ENCODE results near the gene CYP19A1.
A peak's percentile ranks its signal among the peaks of the same experiment; 100 is the strongest.

Gene CYP19A1

DNA sequence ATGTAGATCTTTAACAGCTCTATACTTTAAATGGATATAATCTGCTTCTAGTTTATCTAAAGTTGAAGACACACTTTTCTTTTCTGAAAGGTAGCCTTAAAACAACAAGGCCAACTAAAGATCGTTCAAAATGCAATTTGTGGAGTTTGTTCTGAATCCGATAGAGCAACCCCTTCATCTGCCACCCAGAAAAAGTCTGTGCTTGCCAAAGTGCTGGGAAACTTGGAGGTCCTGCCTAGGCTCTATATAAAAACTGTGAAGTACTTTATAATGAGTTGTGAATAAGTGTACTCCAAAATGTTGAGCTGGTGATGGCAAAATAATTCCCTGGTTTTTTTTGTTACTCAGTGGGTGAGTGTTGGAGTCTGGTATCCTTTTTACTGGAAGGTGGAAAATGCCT lies 15.6 kb upstream of the CYP19A1 start:
- in situ Hi-C loops (cut with MboI; ENCODE audit: low sequenced_read_pairs, unreplicated experiment): no loop called here
- no peak for DNase-seq (ENCODE audit: low spot score)
- TF ChIP-seq, protein P1, sequence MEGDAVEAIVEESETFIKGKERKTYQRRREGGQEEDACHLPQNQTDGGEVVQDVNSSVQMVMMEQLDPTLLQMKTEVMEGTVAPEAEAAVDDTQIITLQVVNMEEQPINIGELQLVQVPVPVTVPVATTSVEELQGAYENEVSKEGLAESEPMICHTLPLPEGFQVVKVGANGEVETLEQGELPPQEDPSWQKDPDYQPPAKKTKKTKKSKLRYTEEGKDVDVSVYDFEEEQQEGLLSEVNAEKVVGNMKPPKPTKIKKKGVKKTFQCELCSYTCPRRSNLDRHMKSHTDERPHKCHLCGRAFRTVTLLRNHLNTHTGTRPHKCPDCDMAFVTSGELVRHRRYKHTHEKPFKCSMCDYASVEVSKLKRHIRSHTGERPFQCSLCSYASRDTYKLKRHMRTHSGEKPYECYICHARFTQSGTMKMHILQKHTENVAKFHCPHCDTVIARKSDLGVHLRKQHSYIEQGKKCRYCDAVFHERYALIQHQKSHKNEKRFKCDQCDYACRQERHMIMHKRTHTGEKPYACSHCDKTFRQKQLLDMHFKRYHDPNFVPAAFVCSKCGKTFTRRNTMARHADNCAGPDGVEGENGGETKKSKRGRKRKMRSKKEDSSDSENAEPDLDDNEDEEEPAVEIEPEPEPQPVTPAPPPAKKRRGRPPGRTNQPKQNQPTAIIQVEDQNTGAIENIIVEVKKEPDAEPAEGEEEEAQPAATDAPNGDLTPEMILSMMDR (IDR thresholded peaks at IDR 0.05; ENCODE audit: borderline replicate concordance, control extremely low read depth, extremely low read depth, insufficient read depth, missing control alignments): no peak

DNA sequence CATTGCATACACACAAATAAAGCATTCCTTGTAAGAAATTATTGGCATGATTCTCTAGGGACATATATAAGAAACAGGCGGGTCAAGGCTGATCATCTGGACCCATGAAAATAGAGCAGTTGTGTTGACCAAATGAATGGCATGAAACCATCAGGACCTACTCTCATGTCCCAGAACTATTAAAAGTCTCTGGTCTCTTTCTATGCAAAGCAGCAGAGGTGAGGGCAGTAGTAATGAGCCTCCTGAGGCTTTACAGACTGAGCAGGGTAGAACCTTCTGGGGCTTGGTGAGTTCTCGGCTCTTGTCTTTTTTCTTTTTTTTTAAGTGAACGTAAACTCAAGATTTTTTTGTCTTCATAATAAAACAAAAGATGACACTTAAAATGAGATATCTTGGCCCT lies 12.3 kb upstream of the CYP19A1 start:
- TF ChIP-seq, protein P1 (IDR thresholded peaks at IDR 0.05; ENCODE audit: borderline replicate concordance, control extremely low read depth, extremely low read depth, insufficient read depth, missing control alignments): no peak
- in situ Hi-C loops (cut with MboI; ENCODE audit: low sequenced_read_pairs, unreplicated experiment): no loop called here

DNA sequence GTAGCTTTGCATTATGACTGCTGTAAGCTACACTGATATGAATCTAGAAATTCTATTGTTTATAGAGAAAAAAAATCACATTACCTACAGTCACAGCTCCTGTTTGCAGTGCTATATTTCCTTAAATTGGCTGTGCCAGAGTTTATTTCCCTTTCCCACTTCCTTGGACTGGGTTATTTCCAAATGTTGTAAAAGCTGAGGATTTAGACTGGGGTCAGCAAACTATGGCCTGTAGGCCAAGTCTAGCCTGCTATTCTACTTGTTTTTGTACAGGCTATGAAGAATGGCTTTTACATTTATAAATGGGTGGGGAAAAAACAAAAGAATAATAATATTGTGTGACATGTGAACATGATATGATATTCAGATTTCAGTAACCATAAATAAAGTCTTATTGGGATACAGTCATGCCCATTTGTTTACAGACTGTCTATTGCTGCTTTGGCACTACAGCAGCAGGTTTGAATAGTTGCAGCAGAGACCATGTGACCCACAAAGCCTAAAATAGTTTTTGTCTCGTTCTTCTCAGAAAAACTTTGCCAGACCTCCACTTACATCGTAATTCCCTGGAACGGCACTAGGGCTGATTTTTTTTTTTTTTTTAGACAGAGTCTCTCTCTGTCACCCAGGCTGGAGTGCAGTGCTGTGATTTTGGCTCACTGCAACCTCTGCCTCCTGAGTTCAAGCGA lies 10.9 kb upstream of the CYP19A1 start:
- in situ Hi-C loops (cut with MboI; ENCODE audit: low sequenced_read_pairs, unreplicated experiment): no loop called here
- no peak for DNase-seq (ENCODE audit: low spot score)
- TF ChIP-seq, protein P1 (IDR thresholded peaks at IDR 0.05; ENCODE audit: borderline replicate concordance, control extremely low read depth, extremely low read depth, insufficient read depth, missing control alignments): no peak

More for the DNA sequence above, 12.3 kb upstream of the CYP19A1 start:
- DNase-seq (ENCODE audit: low spot score): no peak

DNA sequence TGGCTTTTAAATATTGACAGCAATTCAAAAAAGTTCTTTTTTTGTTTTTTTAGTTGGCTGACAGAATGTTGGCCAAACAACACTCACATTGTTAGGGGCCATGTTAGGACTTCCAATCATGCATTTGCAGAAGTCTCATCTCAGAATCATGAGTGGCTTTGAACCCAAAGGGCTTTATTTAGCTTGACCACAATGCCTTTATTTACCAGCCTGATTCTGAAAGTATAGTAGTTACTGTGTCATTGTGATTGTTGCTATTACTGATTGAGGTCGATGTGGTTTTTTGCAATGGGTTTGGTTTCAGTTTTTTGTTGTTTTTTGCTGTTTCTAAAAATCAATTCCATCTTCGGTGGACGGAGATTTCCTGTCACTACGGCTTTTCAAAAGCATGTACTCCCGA lies 10.3 kb upstream of the CYP19A1 start:
- DNase-seq (ENCODE audit: low spot score): peak; percentile 64
- in situ Hi-C loops (cut with MboI; ENCODE audit: low sequenced_read_pairs, unreplicated experiment): no loop called here
- TF ChIP-seq, protein P1 (IDR thresholded peaks at IDR 0.05; ENCODE audit: borderline replicate concordance, control extremely low read depth, extremely low read depth, insufficient read depth, missing control alignments): no peak

DNA sequence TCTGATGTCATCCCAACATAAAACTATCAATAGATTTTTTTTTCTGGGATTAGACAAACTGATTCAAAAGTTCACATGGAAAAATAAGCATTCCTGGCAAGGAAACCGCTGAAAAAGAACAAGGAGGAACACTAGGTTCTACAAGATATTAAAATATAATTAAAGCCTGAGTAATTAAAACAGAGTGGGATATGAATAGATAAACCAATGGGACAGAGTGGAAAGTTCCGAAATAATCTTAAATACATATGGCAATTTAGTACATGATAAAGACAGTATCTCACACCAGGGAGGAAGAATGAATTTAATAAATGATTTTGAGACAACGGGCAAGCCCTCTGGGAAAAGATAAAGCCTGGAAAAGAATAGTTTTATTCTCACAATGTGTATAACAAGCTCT lies 7.7 kb upstream of the CYP19A1 start:
- TF ChIP-seq, protein P1 (IDR thresholded peaks at IDR 0.05; ENCODE audit: borderline replicate concordance, control extremely low read depth, extremely low read depth, insufficient read depth, missing control alignments): no peak
- in situ Hi-C loops (cut with MboI; ENCODE audit: low sequenced_read_pairs, unreplicated experiment): no loop called here
- no peak for DNase-seq (ENCODE audit: low spot score)

DNA sequence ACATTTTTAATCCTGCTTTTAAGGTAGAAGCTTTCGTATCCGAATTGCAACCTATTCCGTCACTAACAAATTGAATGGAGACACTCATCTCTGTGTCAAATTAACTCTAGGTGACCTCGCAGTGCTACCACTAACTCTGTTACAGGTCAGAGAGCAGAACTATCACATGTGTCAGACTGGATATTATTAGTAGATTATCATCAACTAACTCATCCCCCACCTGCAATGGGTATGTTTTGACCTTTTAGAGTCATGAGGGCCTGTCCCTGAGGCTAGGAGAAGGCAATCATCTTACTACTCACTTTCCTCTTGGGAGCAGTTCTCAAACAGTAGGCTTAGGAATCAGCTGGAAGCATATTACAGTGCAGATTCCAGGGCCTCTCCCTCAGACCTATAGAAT lies 5.1 kb upstream of the CYP19A1 start:
- no peak for DNase-seq (ENCODE audit: low spot score)
- in situ Hi-C loops (cut with MboI; ENCODE audit: low sequenced_read_pairs, unreplicated experiment): no loop called here
- TF ChIP-seq, protein P1 (IDR thresholded peaks at IDR 0.05; ENCODE audit: borderline replicate concordance, control extremely low read depth, extremely low read depth, insufficient read depth, missing control alignments): no peak

All from GM13976 (cell line).